MM.1S (cell line): Measurements from ENCODE around the gene ZNF558.

Source experiments
- CTCF ChIP-seq: fragments of 300-600 bp; sonication (generic); IDR thresholded peaks from 2 replicates; pipeline ENCODE4 v1.5.1; 2016; ENCODE audit warnings: antibody characterized with exemption, low read length, mixed read lengths
- EZH2phosphoT487 ChIP-seq: fragments of 300-600 bp; sonication (generic); IDR thresholded peaks from 2 replicates; pipeline ENCODE4 v1.6.1; 2018; ENCODE audit warnings: antibody characterized with exemption, low read length

- TF ChIP-seq CTCF (no peak), EZH2phosphoT487 (no peak)
Measured at GRCh38 chr19:8826371-8826770, 5.7 kb downstream of the ZNF558 start.
